Nephron (organoid): Measurements from ENCODE around the gene ENTPD3.

Experiments used
- H3K27ac Mint-ChIP-seq, 3 experiments: 2 replicates each; pipeline ENCODE4 v1.8.0; 2020; ENCODE audit warnings: mixed read lengths in 3 of 3, mild to moderate bottlenecking in 2 of 3, moderate library complexity in 1 of 3
- H3K27me3 Mint-ChIP-seq: 2 replicates; pipeline ENCODE4 v1.8.0; 2021; ENCODE audit warnings: low read depth, mild to moderate bottlenecking, moderate library complexity, mixed read lengths
- H3K36me3 Mint-ChIP-seq: 2 replicates; pipeline ENCODE4 v1.8.0; 2020; ENCODE audit warnings: low read depth, mixed read lengths
- H3K4me1 Mint-ChIP-seq: 2 replicates; pipeline ENCODE4 v1.8.0; 2020; ENCODE audit warnings: mixed read lengths
- H3K4me3 Mint-ChIP-seq, 3 experiments: 2 replicates each; pipeline ENCODE4 v1.8.0; 2020; ENCODE audit warnings: mild to moderate bottlenecking in 3 of 3, mixed read lengths in 3 of 3, moderate library complexity in 2 of 3
- H3K9me3 Mint-ChIP-seq: 2 replicates; pipeline ENCODE4 v1.8.0; 2020; ENCODE audit warnings: mixed read lengths
- CTCF ChIP-seq, 3 experiments: fragments of 200-600 bp; sonication (generic); IDR thresholded peaks; one replicate each; pipeline ENCODE4 v1.5.0; 2021; ENCODE audit warnings: antibody characterized with exemption in 3 of 3; ENCODE audit not compliant: unreplicated experiment in 3 of 3

Gene ENTPD3

GRCh38 chr3:40464339-40465110 lies 77.5 kb downstream of the ENTPD3 start:
- Mint-ChIP-seq H3K4me1 (no peaks in the 10 kb centered on the region), H3K27ac (no peak overlapping the region), H3K27me3 (no peaks in the 10 kb centered on the region), H3K4me3 (no peak overlapping the region), H3K36me3 (peaks cover 53% of the 10 kb centered on the region), H3K9me3 (no peaks in the 10 kb centered on the region)
- TF ChIP-seq CTCF (IDR thresholded peaks at IDR 0.05; ENCODE audit: unreplicated experiment in 3 of 3) = no peak

- Mint-ChIP-seq H3K27ac (no peak overlapping the region), H3K9me3 (no peaks in the 10 kb centered on the region), H3K4me1 (no peaks in the 10 kb centered on the region), H3K36me3 (peaks cover 53% of the 10 kb centered on the region), H3K4me3 (no peak overlapping the region), H3K27me3 (no peaks in the 10 kb centered on the region)
- no peak for TF ChIP-seq CTCF (IDR thresholded peaks at IDR 0.05; ENCODE audit: unreplicated experiment in 3 of 3)
These were observed 78.1 kb downstream of the ENTPD3 start for GRCh38 chr3:40465111-40465407.

- Mint-ChIP-seq H3K4me1 (no peaks in the 10 kb centered on the region), H3K9me3 (no peaks in the 10 kb centered on the region), H3K27ac (no peak overlapping the region), H3K36me3 (peaks cover 49% of the 10 kb centered on the region), H3K27me3 (no peaks in the 10 kb centered on the region), H3K4me3 (no peak overlapping the region)
- no peak for TF ChIP-seq CTCF (IDR thresholded peaks at IDR 0.05; ENCODE audit: unreplicated experiment in 3 of 3)
These were observed 78.5 kb downstream of the ENTPD3 start for GRCh38 chr3:40465456-40465855.

- no peak overlapping the region for H3K4me3 Mint-ChIP-seq
- TF ChIP-seq CTCF (IDR thresholded peaks at IDR 0.05; ENCODE audit: unreplicated experiment in 3 of 3) = no peak
- H3K27ac Mint-ChIP-seq = no peak overlapping the region
- peaks cover 32% of the 10 kb centered on the region for H3K36me3 Mint-ChIP-seq
- H3K4me1 Mint-ChIP-seq = no peaks in the 10 kb centered on the region
- no peaks in the 10 kb centered on the region for H3K9me3 Mint-ChIP-seq
- no peaks in the 10 kb centered on the region for H3K27me3 Mint-ChIP-seq
These were observed 81.0 kb downstream of the ENTPD3 start for GRCh38 chr3:40468018-40468417.

- H3K9me3 Mint-ChIP-seq = no peaks in the 10 kb centered on the region
- no peaks in the 10 kb centered on the region for H3K4me1 Mint-ChIP-seq
- TF ChIP-seq CTCF (IDR thresholded peaks at IDR 0.05; ENCODE audit: unreplicated experiment in 3 of 3) = no peak
- H3K36me3 Mint-ChIP-seq = peaks cover 14% of the 10 kb centered on the region
- no peak overlapping the region for H3K27ac Mint-ChIP-seq
- H3K4me3 Mint-ChIP-seq = no peak overlapping the region
- H3K27me3 Mint-ChIP-seq = no peaks in the 10 kb centered on the region
These were observed 83.7 kb downstream of the ENTPD3 start for GRCh38 chr3:40470701-40471100.
